Activated naive CD8-positive, alpha-beta T cell treated with anti-CD3 and anti-CD28 coated beads, Interleukin-2, amount 10 ng/mL, durations not matched to agents 7 days and 5 days (primary cell): ENCODE measurements around the gene AIM2. TPM values are rescaled to one million over a fixed set of nuclear protein-coding genes. Genes with fewer than 3 reads are reported as not detected.
"Not testable (repeated sequence)": the region's sequence is repeated elsewhere in the genome, so short reads cannot be mapped to it uniquely, and the experiment has no call there.

Experiments
- ATAC-seq: fragments of 150-1000 bp; cut with Tn5 transposase; one replicate; pipeline ENCODE4 v1.10.0; 2021; ENCODE audit warnings: low read depth, moderate library complexity
- POLR2A ChIA-PET: fragments of 350-600 bp; sonication (Branson Sonifier 250); formaldehyde crosslinking; loops from one replicate; lab custom pipeline; 2021; ENCODE audit warnings: antibody characterized with exemption; lab: Charles Lee
- DNase-seq: peaks from one replicate; pipeline ENCODE4 v3.0.0; 2021
- H3K27ac Mint-ChIP-seq: one replicate; pipeline ENCODE4 v1.8.0; 2022; ENCODE audit warnings: mild to moderate bottlenecking, mixed read lengths
- H3K27me3 Mint-ChIP-seq: one replicate; pipeline ENCODE4 v1.8.0; 2022; ENCODE audit warnings: mild to moderate bottlenecking, moderate library complexity, mixed read lengths
- H3K36me3 Mint-ChIP-seq: one replicate; pipeline ENCODE4 v1.8.0; 2021; ENCODE audit warnings: mild to moderate bottlenecking, mixed read lengths
- H3K4me1 Mint-ChIP-seq: one replicate; pipeline ENCODE4 v1.8.0; 2021; ENCODE audit warnings: mixed read lengths
- H3K4me3 Mint-ChIP-seq: one replicate; pipeline ENCODE4 v1.8.0; 2022; ENCODE audit warnings: mild to moderate bottlenecking, moderate library complexity, mixed read lengths
- H3K9me3 Mint-ChIP-seq: one replicate; pipeline ENCODE4 v1.8.0; 2021; ENCODE audit warnings: mixed read lengths
- total RNA-seq, 2 experiments: library from RNA; stranded (reverse); gene quantifications; one replicate each; pipeline ENCODE4 v1.2.3, GENCODE V29; 2021

AIM2 gene
- total RNA-seq, result 1 to 10 TPM; 3.0 to 4.4 TPM

GRCh38 chr1:159076438-159077119, at the start of gene AIM2:
Gene AIM2, minus strand, starts transcription at chr1:159076766. Its CDS starts 3,267 bp downstream, at chr1:159073499.
- Mint-ChIP-seq H3K27me3 (peaks cover 8% of the 10 kb centered on the region), H3K4me3 (peak within 1 kb of the TSS; percentile 76), H3K36me3 (no peaks in the 10 kb centered on the region), H3K9me3 (no peaks in the 10 kb centered on the region), H3K4me1 (peaks cover 9% of the 10 kb centered on the region), H3K27ac (peak within 1 kb of the TSS; percentile 91)
- POLR2A ChIA-PET, result interaction anchor here (1.0 to 1.5 kb wide), 4 partner anchors 8 to 67 kb away, joined by 3 to 19 read pairs (median 4); partner anchors contain the start of gene IFI16
- peak; percentile 35 for DNase-seq
- ATAC-seq, result peak; percentile 80

GRCh38 chr1:159123587-159123986, 47.0 kb upstream of the AIM2 start:
- ATAC-seq (no peak), DNase-seq (no peak)
- H3K4me1 Mint-ChIP-seq, result no peaks in the 10 kb centered on the region
- POLR2A ChIA-PET, result no interaction called here
- H3K27ac Mint-ChIP-seq, result no peak overlapping the region
- no peaks in the 10 kb centered on the region for H3K9me3 Mint-ChIP-seq
- no peaks in the 10 kb centered on the region for H3K36me3 Mint-ChIP-seq
- no peak overlapping the region for H3K4me3 Mint-ChIP-seq
- H3K27me3 Mint-ChIP-seq, result peaks cover 29% of the 10 kb centered on the region

DNA sequence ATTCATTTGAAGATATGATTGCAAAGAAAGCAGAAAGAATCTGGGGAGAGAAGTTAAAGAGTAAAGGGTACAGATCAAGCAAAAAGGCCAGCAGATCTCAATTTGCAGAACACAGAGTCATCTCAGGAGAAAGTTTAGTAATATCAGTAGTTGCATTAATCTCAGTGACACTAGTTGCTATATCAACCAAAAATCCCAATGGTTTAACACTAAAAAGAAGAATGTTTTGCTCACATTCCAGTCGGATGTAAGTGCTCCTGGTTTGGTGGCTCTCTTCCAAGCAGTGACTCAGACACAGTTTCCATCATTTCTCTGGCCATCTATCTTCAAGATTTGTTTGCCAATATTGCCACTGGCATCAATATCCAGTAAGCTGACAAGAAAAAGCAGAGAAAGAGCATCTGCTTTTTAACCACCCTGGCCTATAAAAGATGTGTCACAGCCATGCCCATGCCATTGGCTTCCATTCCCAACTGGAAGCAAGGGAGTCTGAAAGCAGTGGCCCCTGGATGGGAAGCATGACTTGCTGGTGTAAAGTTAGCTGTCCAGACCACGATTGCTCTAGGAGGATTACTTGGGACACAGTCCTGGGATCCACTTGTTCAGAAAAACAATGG, 45.5 kb upstream of the AIM2 start:
- Mint-ChIP-seq H3K4me1 (no peaks in the 10 kb centered on the region), H3K4me3 (no peak overlapping the region), H3K27me3 (peaks cover 34% of the 10 kb centered on the region), H3K36me3 (no peaks in the 10 kb centered on the region), H3K27ac (no peak overlapping the region), H3K9me3 (no peaks in the 10 kb centered on the region)
- ATAC-seq, result no peak
- POLR2A ChIA-PET, result no interaction called here
- no peak for DNase-seq

DNA sequence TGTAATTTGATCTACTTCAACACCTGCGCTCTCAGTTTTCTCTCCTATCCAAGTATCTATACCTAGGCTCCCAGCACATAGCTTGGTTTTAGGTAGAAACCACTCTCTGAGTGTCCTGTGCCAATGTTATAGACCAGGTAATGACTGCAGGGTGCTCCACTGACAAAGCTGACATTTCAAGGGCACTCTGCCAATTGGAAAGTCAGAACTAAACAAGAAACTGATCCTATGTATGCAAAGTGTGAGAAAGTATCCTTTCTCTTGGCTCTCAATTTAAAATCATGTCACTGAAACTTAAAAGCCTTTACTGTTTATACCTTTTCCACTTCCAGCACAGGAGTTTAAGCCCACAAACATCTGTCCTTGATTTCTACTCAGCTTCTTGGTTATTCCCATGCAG, 45.0 kb upstream of the AIM2 start:
- Mint-ChIP-seq H3K4me3 (no peak overlapping the region), H3K27ac (no peak overlapping the region), H3K36me3 (no peaks in the 10 kb centered on the region), H3K27me3 (peaks cover 34% of the 10 kb centered on the region), H3K4me1 (no peaks in the 10 kb centered on the region), H3K9me3 (no peaks in the 10 kb centered on the region)
- no peak for DNase-seq
- ATAC-seq, result no peak
- POLR2A ChIA-PET, result no interaction called here

DNA sequence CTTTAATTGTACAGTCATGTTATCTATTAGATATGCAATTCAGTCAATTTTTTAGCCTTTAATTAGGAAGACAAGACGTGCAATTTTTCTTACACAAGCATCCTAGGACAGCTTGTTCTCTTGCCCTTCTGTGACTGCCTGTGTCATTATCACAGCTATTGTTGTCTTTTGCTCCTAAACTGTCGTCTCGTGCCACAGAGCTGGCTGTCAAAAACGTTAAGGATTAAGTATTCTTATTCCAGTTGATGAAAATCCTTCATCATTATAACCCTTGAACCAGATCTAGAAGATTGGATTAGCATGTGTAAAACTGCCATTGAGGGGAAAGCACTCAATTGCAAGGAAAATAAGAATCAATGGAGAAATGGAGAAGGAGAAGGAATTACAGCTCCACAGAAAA, 43.8 kb upstream of the AIM2 start:
- Mint-ChIP-seq H3K27ac (no peak overlapping the region), H3K4me1 (no peaks in the 10 kb centered on the region), H3K36me3 (no peaks in the 10 kb centered on the region), H3K4me3 (no peak overlapping the region), H3K27me3 (peaks cover 34% of the 10 kb centered on the region), H3K9me3 (no peaks in the 10 kb centered on the region)
- POLR2A ChIA-PET, result no interaction called here
- ATAC-seq (no peak), DNase-seq (no peak)

GRCh38 chr1:159113596-159114433, 37.2 kb upstream of the AIM2 start:
- Mint-ChIP-seq H3K4me3 (no peak overlapping the region), H3K36me3 (no peaks in the 10 kb centered on the region), H3K9me3 (no peaks in the 10 kb centered on the region), H3K27ac (no peak overlapping the region), H3K4me1 (no peaks in the 10 kb centered on the region), H3K27me3 (peaks cover 27% of the 10 kb centered on the region)
- no peak for ATAC-seq
- POLR2A ChIA-PET, result no interaction called here
- no peak for DNase-seq

DNA sequence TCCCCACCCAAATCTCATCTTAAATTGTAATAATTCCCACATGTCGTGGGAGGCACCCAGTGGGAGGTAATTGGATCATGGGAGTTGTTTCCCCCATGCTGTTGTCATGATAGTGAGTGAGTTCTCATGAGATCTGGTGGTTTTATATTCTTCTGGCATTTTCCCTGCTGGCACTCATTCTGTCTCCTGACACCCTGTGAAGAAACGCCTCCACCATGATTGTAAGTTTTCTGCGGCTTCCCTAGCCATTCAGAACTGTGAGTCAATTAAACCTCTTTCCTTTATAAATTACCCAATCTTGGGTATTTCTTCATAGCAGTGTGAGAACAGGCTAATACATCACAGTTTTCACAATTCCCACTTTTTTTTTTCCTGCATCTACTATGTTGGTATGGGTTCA, 26.5 kb upstream of the AIM2 start:
- POLR2A ChIA-PET, H3K9me3 Mint-ChIP-seq, H3K36me3 Mint-ChIP-seq, H3K4me3 Mint-ChIP-seq, ATAC-seq, H3K27ac Mint-ChIP-seq, H3K4me1 Mint-ChIP-seq, DNase-seq: not testable (repeated sequence)
- peaks cover 27% of the 10 kb centered on the region for H3K27me3 Mint-ChIP-seq

DNA sequence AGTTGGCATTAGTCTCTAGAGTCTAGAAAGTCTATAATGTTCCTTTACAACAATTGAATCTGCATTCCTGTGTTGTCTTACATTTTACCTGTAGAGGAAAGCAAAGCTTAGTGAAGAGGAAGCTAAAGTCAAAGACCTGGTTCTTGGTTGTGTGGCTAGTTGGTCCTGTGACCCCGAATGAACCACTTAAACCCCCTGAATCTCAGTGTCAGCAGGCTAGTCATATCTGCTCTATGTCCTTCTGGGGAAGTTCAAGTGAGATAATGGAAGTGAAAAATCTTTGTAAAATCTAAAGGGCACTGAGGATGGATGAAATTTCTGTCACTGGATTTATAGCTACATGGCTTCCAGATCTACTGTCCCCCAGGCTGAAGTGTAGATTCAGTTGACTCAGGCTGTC, 24.0 kb upstream of the AIM2 start:
- DNase-seq (no peak), ATAC-seq (no peak)
- H3K4me1 Mint-ChIP-seq, result no peaks in the 10 kb centered on the region
- POLR2A ChIA-PET, result no interaction called here
- no peak overlapping the region for H3K4me3 Mint-ChIP-seq
- H3K27me3 Mint-ChIP-seq, result peaks cover 36% of the 10 kb centered on the region
- no peaks in the 10 kb centered on the region for H3K9me3 Mint-ChIP-seq
- H3K27ac Mint-ChIP-seq, result no peak overlapping the region
- H3K36me3 Mint-ChIP-seq, result no peaks in the 10 kb centered on the region

DNA sequence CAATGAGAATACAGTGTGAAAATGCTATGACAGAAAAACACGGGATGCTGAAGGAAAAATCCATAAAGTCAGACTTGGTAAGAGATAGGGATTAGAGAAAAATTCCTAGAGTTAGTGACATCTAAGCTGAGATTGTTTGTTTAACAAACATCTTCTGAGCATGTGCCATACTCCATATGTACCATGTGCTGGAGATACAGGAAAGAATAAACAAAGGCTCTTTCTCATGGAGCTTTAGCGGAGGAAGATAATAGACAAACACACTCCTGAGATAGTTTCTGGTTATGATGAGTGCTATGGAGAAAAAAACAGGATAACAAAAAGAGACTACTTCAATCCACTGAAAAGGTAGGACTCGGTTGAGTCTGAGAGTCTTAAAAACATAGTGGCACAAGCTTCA, 22.0 kb upstream of the AIM2 start:
- Mint-ChIP-seq H3K27ac (no peak overlapping the region), H3K4me3 (no peak overlapping the region), H3K27me3 (peaks cover 33% of the 10 kb centered on the region)

DNA sequence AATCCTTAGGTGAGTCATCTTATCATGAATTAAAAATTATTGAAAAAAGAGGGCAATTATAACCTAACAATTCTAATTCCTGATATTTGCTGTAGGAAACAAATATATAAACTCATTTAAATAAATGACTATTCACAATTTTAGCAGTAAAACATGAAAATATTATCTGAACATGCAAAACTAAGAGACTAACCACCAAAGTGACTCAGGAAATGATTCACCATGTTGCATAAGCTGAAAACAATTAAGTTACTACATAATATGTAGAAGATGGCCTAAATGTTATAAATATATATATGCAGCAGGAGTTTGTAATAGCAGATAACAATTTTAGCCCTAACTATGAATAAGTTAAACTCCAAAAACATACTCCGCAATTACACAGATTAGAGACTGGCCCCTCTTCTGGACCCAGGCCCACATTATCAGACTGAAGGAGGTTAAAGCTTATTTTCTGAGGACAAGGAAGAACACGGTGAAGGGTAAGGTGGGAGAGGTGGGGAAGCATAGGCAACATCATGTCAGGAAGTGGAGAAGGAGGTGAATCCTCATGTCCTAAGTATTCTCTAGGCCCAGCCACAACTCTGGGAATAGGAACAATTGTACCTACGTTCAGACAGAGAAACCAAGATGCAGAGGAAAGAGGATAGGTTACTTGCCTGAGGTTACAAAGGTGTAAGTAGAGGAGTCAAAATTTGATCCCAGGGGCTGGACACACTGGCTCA, 15.6 kb upstream of the AIM2 start:
- Mint-ChIP-seq H3K27me3 (peaks cover 11% of the 10 kb centered on the region), H3K27ac (no peak overlapping the region), H3K36me3 (no peaks in the 10 kb centered on the region), H3K9me3 (no peaks in the 10 kb centered on the region), H3K4me1 (peaks cover 21% of the 10 kb centered on the region), H3K4me3 (no peak overlapping the region)
- POLR2A ChIA-PET, result no interaction called here
- ATAC-seq (no peak), DNase-seq (no peak)

More for the DNA sequence above, 22.0 kb upstream of the AIM2 start:
- H3K4me1 Mint-ChIP-seq, result no peaks in the 10 kb centered on the region
- ATAC-seq (no peak), DNase-seq (no peak)
- H3K9me3 Mint-ChIP-seq, result no peaks in the 10 kb centered on the region
- no peaks in the 10 kb centered on the region for H3K36me3 Mint-ChIP-seq
- POLR2A ChIA-PET, result interaction anchor here (1.0 kb wide), 1 partner anchor 25 kb away, joined by 3 read pairs; no protein-coding TSS in a partner anchor

- Mint-ChIP-seq H3K4me1 (peaks cover 21% of the 10 kb centered on the region), H3K9me3 (no peaks in the 10 kb centered on the region), H3K27ac (peak overlapping the region; percentile 8), H3K36me3 (no peaks in the 10 kb centered on the region), H3K27me3 (peaks cover 6% of the 10 kb centered on the region), H3K4me3 (peak overlapping the region; percentile 41)
- peak; percentile 68 for ATAC-seq
- POLR2A ChIA-PET, result no interaction called here
- DNase-seq, result no peak
These were observed 15.1 kb upstream of the AIM2 start for GRCh38 chr1:159091607-159092031.

GRCh38 chr1:159091180-159091560, 14.6 kb upstream of the AIM2 start:
- ATAC-seq (no peak), DNase-seq (no peak)
- no peaks in the 10 kb centered on the region for H3K9me3 Mint-ChIP-seq
- POLR2A ChIA-PET, result no interaction called here
- no peaks in the 10 kb centered on the region for H3K36me3 Mint-ChIP-seq
- H3K4me1 Mint-ChIP-seq, result peaks cover 21% of the 10 kb centered on the region
- H3K4me3 Mint-ChIP-seq, result peak overlapping the region; percentile 41
- H3K27ac Mint-ChIP-seq, result peak overlapping the region; percentile 8
- H3K27me3 Mint-ChIP-seq, result peaks cover 3% of the 10 kb centered on the region
